ENCODE results near the gene CAMKMT.
A peak's percentile ranks its signal among the peaks of the same experiment; 100 is the strongest.

Gene CAMKMT

GRCh38 chr2:44543773-44544725, 182.3 kb downstream of the CAMKMT start:
- H3K27me3 ChIP-seq (ENCODE audit: control insufficient read depth, insufficient read depth, low read length, poor library complexity, severe bottlenecking), result no peaks in the 10 kb centered on the region
- no peaks in the 10 kb centered on the region for H3K36me3 ChIP-seq (ENCODE audit: control insufficient read depth, insufficient read depth, low read length)
- H3K4me1 ChIP-seq (ENCODE audit: control insufficient read depth, insufficient read depth, low read length), result peaks cover 33% of the 10 kb centered on the region
- H3K4me3 ChIP-seq (ENCODE audit: insufficient read depth, low read depth, low read length), result no peak overlapping the region
- no peaks in the 10 kb centered on the region for H3K9me3 ChIP-seq (ENCODE audit: control insufficient read depth, low read length)
- 63 to 71% methylated on average over 1 of the region's 2 CpGs for WGBS, 2 experiments
- peak overlapping the region; percentile 86 for H3K27ac ChIP-seq (ENCODE audit: insufficient read depth, low read depth, low read length, poor library complexity, severe bottlenecking)

GRCh38 chr2:44545005-44545404, 183.3 kb downstream of the CAMKMT start:
- WGBS, 2 experiments, result 17 to 20% methylated on average over 2 of the region's 2 CpGs
- no peaks in the 10 kb centered on the region for H3K9me3 ChIP-seq (ENCODE audit: control insufficient read depth, low read length)
- no peaks in the 10 kb centered on the region for H3K36me3 ChIP-seq (ENCODE audit: control insufficient read depth, insufficient read depth, low read length)
- no peak overlapping the region for H3K4me3 ChIP-seq (ENCODE audit: insufficient read depth, low read depth, low read length)
- H3K27me3 ChIP-seq (ENCODE audit: control insufficient read depth, insufficient read depth, low read length, poor library complexity, severe bottlenecking), result no peaks in the 10 kb centered on the region
- peak overlapping the region; percentile 27 for H3K27ac ChIP-seq (ENCODE audit: insufficient read depth, low read depth, low read length, poor library complexity, severe bottlenecking)
- H3K4me1 ChIP-seq (ENCODE audit: control insufficient read depth, insufficient read depth, low read length), result peaks cover 40% of the 10 kb centered on the region

GRCh38 chr2:44546459-44547127, 184.8 kb downstream of the CAMKMT start:
- Histone ChIP-seq H3K27ac (ENCODE audit: insufficient read depth, low read depth, low read length, poor library complexity, severe bottlenecking) (no peak overlapping the region), H3K27me3 (ENCODE audit: control insufficient read depth, insufficient read depth, low read length, poor library complexity, severe bottlenecking) (no peaks in the 10 kb centered on the region), H3K9me3 (ENCODE audit: control insufficient read depth, low read length) (no peaks in the 10 kb centered on the region), H3K36me3 (ENCODE audit: control insufficient read depth, insufficient read depth, low read length) (no peaks in the 10 kb centered on the region), H3K4me1 (ENCODE audit: control insufficient read depth, insufficient read depth, low read length) (peaks cover 40% of the 10 kb centered on the region), H3K4me3 (ENCODE audit: insufficient read depth, low read depth, low read length) (no peak overlapping the region)
- 83 to 93% methylated on average over 2 of the region's 2 CpGs for WGBS, 2 experiments

GRCh38 chr2:44547718-44548117, 186.0 kb downstream of the CAMKMT start:
- WGBS, 2 experiments, result 61% methylated on average over 2 of the region's 2 CpGs; no CpG with 5 or more reads in 1 of the 2 experiments
- H3K27ac ChIP-seq (ENCODE audit: insufficient read depth, low read depth, low read length, poor library complexity, severe bottlenecking), result no peak overlapping the region
- no peak overlapping the region for H3K4me3 ChIP-seq (ENCODE audit: insufficient read depth, low read depth, low read length)
- H3K9me3 ChIP-seq (ENCODE audit: control insufficient read depth, low read length), result no peaks in the 10 kb centered on the region
- H3K27me3 ChIP-seq (ENCODE audit: control insufficient read depth, insufficient read depth, low read length, poor library complexity, severe bottlenecking), result no peaks in the 10 kb centered on the region
- peaks cover 40% of the 10 kb centered on the region for H3K4me1 ChIP-seq (ENCODE audit: control insufficient read depth, insufficient read depth, low read length)
- no peaks in the 10 kb centered on the region for H3K36me3 ChIP-seq (ENCODE audit: control insufficient read depth, insufficient read depth, low read length)

GRCh38 chr2:44548221-44549098, 186.7 kb downstream of the CAMKMT start:
- WGBS, 2 experiments, result 92 to 97% methylated on average over 8 of the region's 8 CpGs
- H3K27me3 ChIP-seq (ENCODE audit: control insufficient read depth, insufficient read depth, low read length, poor library complexity, severe bottlenecking), result no peaks in the 10 kb centered on the region
- no peaks in the 10 kb centered on the region for H3K9me3 ChIP-seq (ENCODE audit: control insufficient read depth, low read length)
- no peaks in the 10 kb centered on the region for H3K36me3 ChIP-seq (ENCODE audit: control insufficient read depth, insufficient read depth, low read length)
- H3K4me3 ChIP-seq (ENCODE audit: insufficient read depth, low read depth, low read length), result no peak overlapping the region
- peaks cover 39% of the 10 kb centered on the region for H3K4me1 ChIP-seq (ENCODE audit: control insufficient read depth, insufficient read depth, low read length)
- H3K27ac ChIP-seq (ENCODE audit: insufficient read depth, low read depth, low read length, poor library complexity, severe bottlenecking), result no peak overlapping the region

- peaks cover 33% of the 10 kb centered on the region for H3K4me1 ChIP-seq (ENCODE audit: control insufficient read depth, insufficient read depth, low read length)
- no peaks in the 10 kb centered on the region for H3K36me3 ChIP-seq (ENCODE audit: control insufficient read depth, insufficient read depth, low read length)
- no peaks in the 10 kb centered on the region for H3K27me3 ChIP-seq (ENCODE audit: control insufficient read depth, insufficient read depth, low read length, poor library complexity, severe bottlenecking)
- no peaks in the 10 kb centered on the region for H3K9me3 ChIP-seq (ENCODE audit: control insufficient read depth, low read length)
- H3K4me3 ChIP-seq (ENCODE audit: insufficient read depth, low read depth, low read length), result no peak overlapping the region
- no peak overlapping the region for H3K27ac ChIP-seq (ENCODE audit: insufficient read depth, low read depth, low read length, poor library complexity, severe bottlenecking)
- 71 to 88% methylated on average over 1 of the region's 1 CpG for WGBS, 2 experiments
Measured at GRCh38 chr2:44549099-44549471, 187.3 kb downstream of the CAMKMT start.

- no peaks in the 10 kb centered on the region for H3K9me3 ChIP-seq (ENCODE audit: control insufficient read depth, low read length)
- no peak overlapping the region for H3K27ac ChIP-seq (ENCODE audit: insufficient read depth, low read depth, low read length, poor library complexity, severe bottlenecking)
- WGBS, 2 experiments, result 96 to 97% methylated on average over 3 to 4 of the region's 4 CpGs
- H3K4me1 ChIP-seq (ENCODE audit: control insufficient read depth, insufficient read depth, low read length), result peaks cover 28% of the 10 kb centered on the region
- H3K36me3 ChIP-seq (ENCODE audit: control insufficient read depth, insufficient read depth, low read length), result no peaks in the 10 kb centered on the region
- H3K4me3 ChIP-seq (ENCODE audit: insufficient read depth, low read depth, low read length), result no peak overlapping the region
- no peaks in the 10 kb centered on the region for H3K27me3 ChIP-seq (ENCODE audit: control insufficient read depth, insufficient read depth, low read length, poor library complexity, severe bottlenecking)
Measured at GRCh38 chr2:44549856-44550255, 188.1 kb downstream of the CAMKMT start.

GRCh38 chr2:44550561-44550960, 188.8 kb downstream of the CAMKMT start:
- 85 to 100% methylated on average over 1 to 2 of the region's 2 CpGs for WGBS, 2 experiments
- H3K36me3 ChIP-seq (ENCODE audit: control insufficient read depth, insufficient read depth, low read length), result no peaks in the 10 kb centered on the region
- H3K27me3 ChIP-seq (ENCODE audit: control insufficient read depth, insufficient read depth, low read length, poor library complexity, severe bottlenecking), result no peaks in the 10 kb centered on the region
- H3K4me1 ChIP-seq (ENCODE audit: control insufficient read depth, insufficient read depth, low read length), result peaks cover 26% of the 10 kb centered on the region
- H3K27ac ChIP-seq (ENCODE audit: insufficient read depth, low read depth, low read length, poor library complexity, severe bottlenecking), result no peak overlapping the region
- no peaks in the 10 kb centered on the region for H3K9me3 ChIP-seq (ENCODE audit: control insufficient read depth, low read length)
- H3K4me3 ChIP-seq (ENCODE audit: insufficient read depth, low read depth, low read length), result no peak overlapping the region

GRCh38 chr2:44551497-44551896, 189.8 kb downstream of the CAMKMT start:
- Histone ChIP-seq H3K27ac (ENCODE audit: insufficient read depth, low read depth, low read length, poor library complexity, severe bottlenecking) (no peak overlapping the region), H3K27me3 (ENCODE audit: control insufficient read depth, insufficient read depth, low read length, poor library complexity, severe bottlenecking) (no peaks in the 10 kb centered on the region), H3K36me3 (ENCODE audit: control insufficient read depth, insufficient read depth, low read length) (no peaks in the 10 kb centered on the region), H3K4me1 (ENCODE audit: control insufficient read depth, insufficient read depth, low read length) (peaks cover 19% of the 10 kb centered on the region), H3K9me3 (ENCODE audit: control insufficient read depth, low read length) (no peaks in the 10 kb centered on the region), H3K4me3 (ENCODE audit: insufficient read depth, low read depth, low read length) (no peak overlapping the region)
- WGBS, 2 experiments, result 92 to 100% methylated on average over 1 of the region's 1 CpG

Data from ectodermal cell (in vitro differentiated cells).